Endothelial cell of umbilical vein (primary cell): ENCODE results near the gene GNB1L. TPM values are rescaled to one million over a fixed set of nuclear protein-coding genes. Genes with fewer than 3 reads are reported as not detected.

Experiments used
- BruUV-seq: library from RNA; stranded (reverse); fragments of 400-500 nt; replicated peaks from 2 replicates; lab custom pipeline; 2021; lab: Mats Ljungman, UMichigan
- CTCF ChIA-PET: fragments of 300-600, 350-600 bp; sonication (Branson Sonifier 250); formaldehyde crosslinking; loops from one replicate; lab custom pipeline; 2021; ENCODE audit warnings: antibody characterized with exemption, inconsistent platforms; lab: Charles Lee
- POLR2A ChIA-PET: fragments of 300-600, 350-600 bp; sonication (Branson Sonifier 250); formaldehyde crosslinking; loops from one replicate; lab custom pipeline; 2021; ENCODE audit warnings: antibody characterized with exemption, inconsistent platforms; lab: Charles Lee
- DNase-seq: peaks from one replicate; pipeline ENCODE4 v3.0.0-alpha.2; 2011; ENCODE audit warnings: low read depth, low spot score
- FAIRE-seq: peaks from 2 replicates; lab custom pipeline; 2011; peaks lifted over from hg19 to GRCh38; lab: Jason Lieb, UNC
- H2AFZ ChIP-seq: 2 replicates; pipeline ENCODE4 v1.6.0; 2012; ENCODE audit warnings: low read depth, low read length, control low read depth, inconsistent platforms
- H3K27ac ChIP-seq: 2 replicates; pipeline ENCODE4 v1.5.1; 2011; ENCODE audit warnings: low read depth, mild to moderate bottlenecking, control low read depth, low read length, moderate library complexity; ENCODE audit not compliant: insufficient read depth
- H3K27me3 ChIP-seq, 2 experiments: 2 replicates each; pipeline versions ENCODE4 v1.6.0 to v1.6.1; 2011; ENCODE audit warnings: low read length in 2 of 2, mixed read lengths in 1 of 2; ENCODE audit not compliant: control insufficient read depth in 2 of 2, insufficient read depth in 2 of 2
- H3K36me3 ChIP-seq, 2 experiments: 2 replicates in 1 of 2; 3 replicates in 1 of 2; pipeline ENCODE4 v1.5.1; 2011; ENCODE audit warnings: low read length in 2 of 2, mild to moderate bottlenecking in 1 of 2, moderate library complexity in 1 of 2; ENCODE audit not compliant: control insufficient read depth in 2 of 2, insufficient read depth in 2 of 2; ENCODE audit errors: extremely low read depth in 1 of 2
- H3K4me1 ChIP-seq: 3 replicates; pipeline ENCODE4 v1.5.1; 2011; ENCODE audit warnings: mild to moderate bottlenecking, low read length; ENCODE audit not compliant: control insufficient read depth, insufficient read depth; ENCODE audit errors: extremely low read depth
- H3K4me2 ChIP-seq: 2 replicates; pipeline ENCODE4 v1.6.1; 2011; ENCODE audit warnings: low read length, control low read depth, mixed read lengths; ENCODE audit not compliant: insufficient read depth
- H3K4me3 ChIP-seq, 3 experiments: fragments of 200-600 bp in 1 of 3; sonication (generic), shearing (Covaris generic) in 1 of 3; replicated peaks in 1 of 3; 2 replicates each; pipeline ENCODE4 v1.5.1; 2011 to 2016; ENCODE audit warnings: control low read depth in 3 of 3, low read length in 3 of 3, mild to moderate bottlenecking in 2 of 3, inconsistent platforms in 1 of 3, low read depth in 1 of 3, moderate library complexity in 1 of 3; ENCODE audit not compliant: insufficient read depth in 1 of 3
- H3K79me2 ChIP-seq: 2 replicates; pipeline ENCODE4 v1.6.0; 2012; ENCODE audit warnings: low read length, inconsistent platforms; ENCODE audit not compliant: control insufficient read depth, insufficient read depth
- H3K9ac ChIP-seq: replicated peaks from 2 replicates; pipeline ENCODE3; 2011; ENCODE audit warnings: low read length, control low read depth; ENCODE audit not compliant: insufficient read depth; ENCODE audit errors: extremely low read depth
- H3K9me1 ChIP-seq: replicated peaks from 3 replicates; pipeline ENCODE4 v1.6.0; 2011; ENCODE audit warnings: mild to moderate bottlenecking, low read length; ENCODE audit not compliant: control insufficient read depth, insufficient read depth; ENCODE audit errors: extremely low read depth
- H3K9me3 ChIP-seq: replicated peaks from 2 replicates; pipeline ENCODE4 v1.5.1; 2012; ENCODE audit warnings: low read length, inconsistent platforms; ENCODE audit not compliant: control insufficient read depth, insufficient read depth
- H4K20me1 ChIP-seq: replicated peaks from 2 replicates; pipeline ENCODE3; 2011; ENCODE audit warnings: mild to moderate bottlenecking, low read length; ENCODE audit not compliant: control insufficient read depth, insufficient read depth; ENCODE audit errors: extremely low read depth
- CTCF ChIP-seq, 2 donors: IDR thresholded peaks; 1 replicate in 1 of 2; 2 replicates in 1 of 2; pipeline ENCODE4 v1.5.1; 2011; ENCODE audit warnings: low read length in 2 of 2, mild to moderate bottlenecking in 2 of 2, moderate library complexity in 2 of 2, control low read depth in 1 of 2, inconsistent platforms in 1 of 2, low read depth in 1 of 2; ENCODE audit not compliant: insufficient read depth in 1 of 2; ENCODE audit errors: extremely low read depth in 1 of 2
- EZH2 ChIP-seq: IDR thresholded peaks from 2 replicates; pipeline ENCODE4 v1.6.1; 2012; ENCODE audit warnings: borderline replicate concordance, low read depth, mild to moderate bottlenecking, moderate library complexity, low read length, inconsistent platforms; ENCODE audit not compliant: severe bottlenecking
- FOS ChIP-seq: IDR thresholded peaks from 2 replicates; pipeline ENCODE4 v1.6.1; 2011; ENCODE audit warnings: mild to moderate bottlenecking, low read length, moderate library complexity, borderline replicate concordance; ENCODE audit not compliant: insufficient read depth
- GATA2 ChIP-seq: IDR thresholded peaks from 2 replicates; pipeline ENCODE4 v1.7.0; 2011; ENCODE audit warnings: low read depth, mild to moderate bottlenecking, moderate library complexity, mixed read lengths, low read length; ENCODE audit not compliant: insufficient read length, insufficient read depth
- JUN ChIP-seq: IDR thresholded peaks from 2 replicates; pipeline ENCODE4 v1.6.1; 2011; ENCODE audit warnings: borderline replicate concordance, low read depth; ENCODE audit not compliant: insufficient read length, insufficient read depth
- MAX ChIP-seq: IDR thresholded peaks from 2 replicates; pipeline ENCODE4 v1.6.1; 2011; ENCODE audit not compliant: insufficient read depth, insufficient read length
- MYC ChIP-seq: IDR thresholded peaks from one replicate; pipeline ENCODE4 v1.6.1; 2011; ENCODE audit warnings: mild to moderate bottlenecking, low read depth, low read length
- POLR2A ChIP-seq: IDR thresholded peaks from 2 replicates; pipeline ENCODE4 v1.6.1; 2012; ENCODE audit warnings: low read depth, mild to moderate bottlenecking, control low read depth, low read length
- POLR2AphosphoS5 ChIP-seq: IDR thresholded peaks from 2 replicates; pipeline ENCODE4 v1.6.1; 2012; ENCODE audit warnings: low read depth, mild to moderate bottlenecking, control low read depth, low read length, moderate library complexity; ENCODE audit not compliant: insufficient read depth
- dilution Hi-C: fragments of 300-500 bp; cut with MboI; formaldehyde crosslinking; loops from one replicate; pipeline ENCODE4 v1.15.0; 2019; ENCODE audit warnings: low sequenced_read_pairs; ENCODE audit not compliant: extremely low pct_ligation_motif_present
- intact Hi-C: fragments of 100-400 bp; cut with micrococcal nuclease; formaldehyde crosslinking; loops from one replicate; pipeline ENCODE4 v1.10.0; 2022
- polyA plus RNA-seq, 4 experiments: library from polyadenylated mRNA; depleted of rRNA in 3 of 4; stranded (reverse) in 3 of 4; unstranded in 1 of 4; fragments of >200 nt; gene quantifications; 2 replicates each; pipeline versions ENCODE4 v1.2.1 to v1.2.3, GENCODE V29; 2011 to 2012; ENCODE audit warnings: missing spikeins in 1 of 4
- total RNA-seq: library from RNA; stranded (reverse); gene quantifications from 2 replicates; pipeline ENCODE4 v1.2.3, GENCODE V29; 2021

GNB1L gene
- total and polyA plus RNA-seq, 2 donors (not counting 3 experiments of a cell fraction or from before 2014, with no cell fraction given), result 5.4 to 5.9 TPM

GRCh38 chr22:19863571-19863970 lies 8.9 kb upstream of the GNB1L start:
- no peak for TF ChIP-seq POLR2AphosphoS5
- no peak for TF ChIP-seq EZH2
- no peak overlapping the region for H3K27ac ChIP-seq
- intact Hi-C loops (no loop called here), dilution Hi-C loops (no loop called here)
- DNase-seq, result no peak
- no TSS peak for BruUV-seq
- no peaks in the 10 kb centered on the region for H3K79me2 ChIP-seq
- no peaks in the 10 kb centered on the region for H3K9me1 ChIP-seq
- no peak overlapping the region for H2AFZ ChIP-seq
- FAIRE-seq, result no peak
- ChIA-PET POLR2A (no interaction called here), CTCF (interaction anchor here (1.1 to 2.4 kb wide), 2 partner anchors 11 to 47 kb away, joined by 3 to 9 read pairs; no protein-coding TSS in a partner anchor)
- no peak overlapping the region for H3K9ac ChIP-seq
- H3K4me3 ChIP-seq, result no peak overlapping the region
- no peaks in the 10 kb centered on the region for H3K9me3 ChIP-seq
- no peak overlapping the region for H3K4me2 ChIP-seq
- no peaks in the 10 kb centered on the region for H3K36me3 ChIP-seq
- no peaks in the 10 kb centered on the region for H3K4me1 ChIP-seq
- no peaks in the 10 kb centered on the region for H3K27me3 ChIP-seq
- no peaks in the 10 kb centered on the region for H4K20me1 ChIP-seq

- ChIA-PET POLR2A (no interaction called here), CTCF (interaction anchor here (1.0 to 2.4 kb wide), 4 partner anchors 8 to 132 kb away, joined by 3 to 9 read pairs (median 4); no protein-coding TSS in a partner anchor)
- no peak for DNase-seq
Measured at GRCh38 chr22:19862619-19863246, 8.1 kb upstream of the GNB1L start.

More at GRCh38 chr22:19862619-19863246, 8.1 kb upstream of the GNB1L start:
- no peaks in the 10 kb centered on the region for H3K79me2 ChIP-seq
- no peaks in the 10 kb centered on the region for H3K9me1 ChIP-seq
- no peaks in the 10 kb centered on the region for H3K9me3 ChIP-seq
- H3K27me3 ChIP-seq, result no peaks in the 10 kb centered on the region
- no peaks in the 10 kb centered on the region for H3K4me1 ChIP-seq
- no TSS peak for BruUV-seq
- H3K36me3 ChIP-seq, result no peaks in the 10 kb centered on the region
- TF ChIP-seq CTCF (IDR thresholded peaks at IDR 0.05; ENCODE audit: extremely low read depth in 1 of 2, insufficient read depth in 1 of 2, low read depth in 1 of 2, low read length in 2 of 2), result no peak
- TF ChIP-seq MAX, result no peak
- no peak for TF ChIP-seq POLR2AphosphoS5
- TF ChIP-seq MYC, result no peak
- TF ChIP-seq JUN, result no peak
- TF ChIP-seq EZH2, result no peak
- no peak for TF ChIP-seq POLR2A
- TF ChIP-seq GATA2, result no peak
- no peak for TF ChIP-seq FOS
- no peak for FAIRE-seq
- no peak overlapping the region for H2AFZ ChIP-seq
- dilution Hi-C loops (no loop called here), intact Hi-C loops (no loop called here)
- H3K4me3 ChIP-seq, result no peak overlapping the region
- H3K27ac ChIP-seq, result no peak overlapping the region
- no peak overlapping the region for H3K9ac ChIP-seq
- H3K4me2 ChIP-seq, result no peak overlapping the region
- no peaks in the 10 kb centered on the region for H4K20me1 ChIP-seq
